ENCODE data around the gene ALOXE3. TPM values are rescaled to one million over a fixed set of nuclear protein-coding genes. Genes with fewer than 3 reads are reported as not detected.

The ALOXE3 gene
- total and polyA plus RNA-seq, 2 of the 8 experiments (the other 6 are each of a cell fraction or from before 2014, with no cell fraction given), result 0.26 TPM; not detected in 1

- ChIA-PET POLR2A (ENCODE audit: partially characterized antibody) (interaction anchor here (0.9 to 15.7 kb wide), 7 partner anchors 9 to 65 kb away, joined by 3 to 289 read pairs (median 3); partner anchors contain the start of gene TMEM107), CTCF (ENCODE audit: partially characterized antibody) (interaction anchor here (1.0 to 10.3 kb wide), 11 partner anchors 10 to 284 kb away, joined by 3 to 133 read pairs (median 8); partner anchors contain the start of gene ALOXE3)
- Histone ChIP-seq H3K79me1 (ENCODE audit: low read depth, low read length) (peaks cover 8% of the 10 kb centered on the region), H3K4me3 (ENCODE audit: extremely low read depth in 1 of 4, insufficient read depth in 2 of 4, low read depth in 3 of 4, low read length in 4 of 4) (no peak overlapping the region), H3K9me3 (ENCODE audit: insufficient read depth in 2 of 2, low read depth in 1 of 2, low read length in 1 of 2) (no peaks in the 10 kb centered on the region), H3K4me1 (replicated peaks in 1 of 4; ENCODE audit: control insufficient read depth in 3 of 4, insufficient read depth in 4 of 4, low read length in 3 of 4) (peaks cover 11 to 37% (median 24%) of the 10 kb centered on the region in 4 experiments), H3K4ac (replicated peaks; ENCODE audit: insufficient read length, low read depth, low read length) (no peak overlapping the region), H2AFZ (ENCODE audit: low read length) (no peak overlapping the region), H2BK12ac (ENCODE audit: low read depth, low read length) (no peak overlapping the region; the same call in 1 of the 2 replicates), H4K20me1 (replicated peaks in 1 of 2; ENCODE audit: control insufficient read depth in 1 of 2, insufficient read depth in 2 of 2, low read length in 2 of 2) (peaks cover 8 to 9% of the 10 kb centered on the region in 2 experiments), H3K27me3 (replicated peaks in 1 of 4; ENCODE audit: control insufficient read depth in 3 of 4, extremely low read depth in 1 of 4, insufficient read depth in 3 of 4, low read length in 3 of 4) (no peaks in the 10 kb centered on the region), H2AK5ac (ENCODE audit: low read depth, low read length) (no peak overlapping the region), H3K56ac (replicated peaks; ENCODE audit: insufficient read length, low read depth, low read length) (no peak overlapping the region), H3K36me3 (ENCODE audit: control insufficient read depth in 2 of 4, insufficient read depth in 4 of 4, low read length in 3 of 4) (peaks cover 0 to 10% (median 5%) of the 10 kb centered on the region in 4 experiments; a peak in 6 of 8 replicates), H3K23me2 (ENCODE audit: low read depth, low read length) (peaks cover 24% of the 10 kb centered on the region), H3K4me2 (ENCODE audit: insufficient read depth in 1 of 2, low read depth in 2 of 2, low read length in 2 of 2) (no peak overlapping the region), H3K27ac (ENCODE audit: low read depth, low read length) (no peak overlapping the region), H4K5ac (ENCODE audit: insufficient read length, low read depth, low read length) (no peak overlapping the region), H2BK15ac (ENCODE audit: low read length) (0 out of 2 replicates have a peak overlapping the region, but pooled peaks have one; percentile 16), H4K91ac (replicated peaks; ENCODE audit: insufficient read length, low read length) (no peak overlapping the region), H3K23ac (ENCODE audit: insufficient read length) (no peak overlapping the region), H3K14ac (ENCODE audit: insufficient read length) (no peak overlapping the region), H3K79me2 (ENCODE audit: control insufficient read depth in 1 of 2, insufficient read depth in 2 of 2, low read length in 2 of 2) (peaks cover 0 to 15% of the 10 kb centered on the region in 2 experiments; a peak in 2 of 4 replicates), H2BK5ac (ENCODE audit: low read depth, low read length) (no peak overlapping the region), H2BK120ac (replicated peaks; ENCODE audit: low read depth, low read length) (no peak overlapping the region), H4K8ac (ENCODE audit: extremely low read depth, insufficient read depth, low read length) (no peak overlapping the region), H3K18ac (ENCODE audit: extremely low read depth, low read length) (no peak overlapping the region), H3K9ac (replicated peaks in 1 of 4; ENCODE audit: extremely low read depth in 1 of 4, low read depth in 3 of 4, low read length in 3 of 4) (no peak overlapping the region), H2BK20ac (ENCODE audit: low read length) (no peak overlapping the region)
- no peak for TF ChIP-seq CBX5 (IDR thresholded peaks at IDR 0.05; ENCODE audit: low read depth, low read length)
- DNase-seq (ENCODE audit: low read depth in 1 of 2, low spot score in 2 of 2), result no peak
- no peak for FAIRE-seq
- WGBS, 2 experiments (ENCODE audit: extremely low coverage in 1 of 2, insufficient coverage in 1 of 2, insufficient read length in 1 of 2, insufficient replicate concordance in 2 of 2, low coverage in 1 of 2, low lambda C conversion rate in 2 of 2, missing lambda C conversion rate in 1 of 2), result 82% methylated on average over 4 of the region's 4 CpGs; no CpG with 5 or more reads in 1 of the 2 experiments
These were observed 41.3 kb upstream of the ALOXE3 start for GRCh38 chr17:8159459-8160223.

All from H1 (cell line).